ENCODE results near the gene GYS1.

DNA sequence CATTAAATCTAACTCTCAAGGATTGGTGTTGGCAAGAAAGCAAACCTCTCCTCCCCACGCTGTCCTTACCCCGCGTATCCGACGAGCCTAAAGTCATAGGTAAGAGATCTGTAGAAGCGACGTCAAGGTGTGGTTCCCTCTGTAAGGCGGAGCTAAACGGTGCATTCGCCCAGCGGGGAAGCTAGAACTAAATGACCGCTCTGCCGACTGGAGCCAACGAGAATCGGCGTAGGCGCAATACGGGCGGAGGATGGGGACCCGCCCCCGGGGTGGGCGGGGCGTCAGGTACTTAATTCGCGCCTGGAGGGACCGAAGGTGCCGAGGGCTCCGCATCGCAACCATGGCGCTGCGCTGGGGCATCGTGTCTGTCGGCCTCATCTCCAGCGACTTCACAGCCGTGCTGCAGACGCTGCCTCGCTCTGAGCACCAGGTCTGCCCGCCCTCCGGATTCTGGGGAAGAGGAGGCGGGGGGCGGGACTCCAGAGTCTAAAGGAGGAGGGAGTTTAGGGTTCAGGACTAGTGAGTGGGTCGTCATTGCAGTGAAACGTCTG lies 59.7 kb downstream of the GYS1 start, which contains the start of gene DHDH:
- TF ChIP-seq GATA3 (IDR thresholded peaks at IDR 0.05; ENCODE audit: low read depth, low read length) (no peak), GATA2 (IDR thresholded peaks at IDR 0.05; ENCODE audit: low read depth, low read length) (no peak)

Measured in SH-SY5Y (cell line).